WI38 (cell line): Measurements from ENCODE around the gene USP33.
A peak's percentile ranks its signal among the peaks of the same experiment; 100 is the strongest.

ENCODE experiments used
- H3K4me3 ChIP-seq: 2 replicates; pipeline ENCODE4 v1.5.1; 2011; ENCODE audit warnings: low read depth, mild to moderate bottlenecking, control low read depth, low read length
- TF ChIP-seq, protein P1 (sequence below): IDR thresholded peaks from 2 replicates; pipeline ENCODE4 v1.5.1; 2012; ENCODE audit warnings: low read depth, mild to moderate bottlenecking, control low read depth, low read length

The USP33 gene

DNA sequence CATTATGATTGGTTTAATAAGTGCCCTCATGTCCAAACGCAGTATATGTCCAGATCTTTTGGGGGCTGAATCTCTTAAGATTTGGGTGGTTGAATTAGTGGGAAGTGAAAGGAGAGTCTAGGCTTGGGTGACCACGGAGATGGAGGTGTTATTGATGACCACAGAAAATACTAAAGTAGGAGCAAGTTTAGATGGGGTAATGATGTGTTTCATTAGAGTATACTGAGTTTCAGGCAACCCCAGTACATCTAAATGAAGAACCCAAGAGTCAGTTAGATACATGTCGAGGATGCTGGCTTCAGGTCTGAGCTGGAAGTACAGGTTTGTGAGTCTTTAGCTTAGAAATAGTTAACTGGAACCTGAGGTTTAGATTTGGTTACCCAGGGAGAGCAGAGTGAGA, 70.7 kb downstream of the USP33 start:
- TF ChIP-seq, protein P1, sequence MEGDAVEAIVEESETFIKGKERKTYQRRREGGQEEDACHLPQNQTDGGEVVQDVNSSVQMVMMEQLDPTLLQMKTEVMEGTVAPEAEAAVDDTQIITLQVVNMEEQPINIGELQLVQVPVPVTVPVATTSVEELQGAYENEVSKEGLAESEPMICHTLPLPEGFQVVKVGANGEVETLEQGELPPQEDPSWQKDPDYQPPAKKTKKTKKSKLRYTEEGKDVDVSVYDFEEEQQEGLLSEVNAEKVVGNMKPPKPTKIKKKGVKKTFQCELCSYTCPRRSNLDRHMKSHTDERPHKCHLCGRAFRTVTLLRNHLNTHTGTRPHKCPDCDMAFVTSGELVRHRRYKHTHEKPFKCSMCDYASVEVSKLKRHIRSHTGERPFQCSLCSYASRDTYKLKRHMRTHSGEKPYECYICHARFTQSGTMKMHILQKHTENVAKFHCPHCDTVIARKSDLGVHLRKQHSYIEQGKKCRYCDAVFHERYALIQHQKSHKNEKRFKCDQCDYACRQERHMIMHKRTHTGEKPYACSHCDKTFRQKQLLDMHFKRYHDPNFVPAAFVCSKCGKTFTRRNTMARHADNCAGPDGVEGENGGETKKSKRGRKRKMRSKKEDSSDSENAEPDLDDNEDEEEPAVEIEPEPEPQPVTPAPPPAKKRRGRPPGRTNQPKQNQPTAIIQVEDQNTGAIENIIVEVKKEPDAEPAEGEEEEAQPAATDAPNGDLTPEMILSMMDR: no peak
- no peak overlapping the region for H3K4me3 ChIP-seq

- TF ChIP-seq, protein P1: no peak
- no peak overlapping the region for H3K4me3 ChIP-seq
Measured at GRCh38 chr1:77687519-77687906, 72.1 kb downstream of the USP33 start.

DNA sequence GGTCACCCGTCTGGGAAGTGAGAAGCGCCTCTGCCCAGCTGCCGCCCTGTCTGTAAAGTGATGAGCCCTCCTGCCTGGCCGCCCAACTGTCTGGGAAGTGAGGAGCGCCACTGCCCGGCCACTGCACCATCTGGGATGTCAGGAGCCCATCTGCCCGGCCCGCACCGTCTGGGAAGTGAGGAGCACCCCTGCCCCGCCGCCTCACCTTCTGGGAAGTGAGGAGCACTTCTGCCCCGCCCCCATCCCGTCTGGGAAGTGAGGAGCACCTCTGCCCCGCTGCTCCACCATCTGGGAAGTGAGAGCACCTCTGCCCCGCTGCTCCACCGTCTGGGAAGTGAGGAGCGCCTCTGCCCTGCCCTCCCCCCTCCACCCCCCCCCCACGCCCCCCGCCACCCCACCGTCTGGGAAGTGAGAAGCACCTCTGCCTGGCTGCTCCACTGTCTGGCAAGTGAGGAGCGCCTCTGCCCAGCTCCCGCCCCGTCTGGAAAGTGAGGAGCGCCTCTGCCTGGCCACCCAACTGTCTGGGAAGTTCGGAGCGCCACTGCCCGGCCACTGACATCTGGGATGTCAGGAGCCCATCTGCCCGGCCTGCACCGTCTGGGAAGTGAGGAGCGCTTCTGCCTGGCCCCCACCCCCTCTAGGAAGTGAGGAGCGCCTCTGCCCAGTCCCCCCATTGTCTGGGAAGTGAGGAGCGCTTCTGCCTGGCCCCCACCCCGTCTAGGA, 72.7 kb downstream of the USP33 start:
- TF ChIP-seq, protein P1: no peak

DNA sequence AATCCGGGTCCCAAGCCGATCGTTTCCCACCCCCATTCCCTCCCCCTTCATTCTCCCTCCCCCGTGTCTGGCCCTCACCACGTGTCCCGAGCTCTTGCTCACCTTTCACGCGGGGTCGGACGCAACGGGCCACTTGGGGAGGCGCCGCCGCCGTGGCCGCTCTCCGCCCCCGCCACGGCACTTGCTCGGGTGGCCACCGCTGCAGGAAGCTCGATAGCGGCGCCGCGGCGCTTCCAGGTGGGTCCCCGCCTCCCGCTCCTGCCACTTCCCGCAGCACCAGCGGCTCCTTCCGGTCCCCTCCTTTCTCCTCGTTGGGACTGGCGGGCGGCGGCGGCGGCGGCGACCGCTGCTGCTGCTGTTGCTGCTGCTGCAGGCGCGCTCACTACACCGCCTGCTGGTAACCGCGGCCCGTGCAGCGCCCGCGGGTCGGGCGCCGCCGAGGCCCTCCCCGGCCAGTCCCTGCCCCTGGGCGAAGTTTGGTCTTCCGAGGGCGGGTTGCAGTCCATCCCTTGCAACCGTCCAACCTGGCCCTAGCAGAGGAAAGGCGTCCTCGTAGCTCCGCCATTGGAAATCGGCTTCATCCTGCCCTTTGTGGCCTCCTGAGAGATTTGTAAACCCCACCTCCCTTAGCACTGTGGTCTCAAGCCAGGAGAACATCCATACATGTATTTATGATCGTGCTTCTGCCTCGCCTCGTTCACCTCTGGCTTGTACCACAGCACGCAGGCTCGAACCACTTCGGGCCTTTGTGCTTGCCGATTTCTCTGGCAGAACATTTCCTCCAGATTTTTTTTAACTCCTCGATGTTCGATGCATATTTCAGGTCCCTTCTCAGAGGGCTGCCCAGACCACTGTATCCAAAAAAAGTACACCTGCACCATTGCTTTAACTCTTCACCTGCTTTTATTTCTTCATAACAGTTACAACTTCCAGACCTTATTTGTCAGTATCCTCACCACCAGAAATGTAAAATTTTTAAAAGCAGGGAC, 76.2 kb downstream of the USP33 start:
- TF ChIP-seq, protein P1: peak; percentile 80

More for the DNA sequence above, 72.7 kb downstream of the USP33 start:
- H3K4me3 ChIP-seq: no peak overlapping the region

GRCh38 chr1:77682460-77683159, 77.0 kb downstream of the USP33 start, which contains the start of gene ZZZ3:
TSS of gene ZZZ3 (minus strand) at chr1:77682658. CDS start at chr1:77633354, 49,304 bp downstream.
- peak within 1 kb of the TSS; percentile 85 for H3K4me3 ChIP-seq
- TF ChIP-seq, protein P1: no peak

More for the DNA sequence above, 76.2 kb downstream of the USP33 start:
- peak overlapping the region; percentile 85 for H3K4me3 ChIP-seq

- no peak overlapping the region for H3K4me3 ChIP-seq
- TF ChIP-seq, protein P1: no peak
Measured at GRCh38 chr1:77680173-77680572, 79.5 kb downstream of the USP33 start.
